ENCODE measurements around the gene RAB30. TPM values are rescaled to one million over a fixed set of nuclear protein-coding genes. Genes with fewer than 3 reads are reported as not detected.

RAB30 gene
- total and polyA plus RNA-seq, 9 of the 15 experiments (the other 6 are each of a cell fraction or from before 2014, with no cell fraction given): 0.29 to 1.3 (median 1.0) TPM

GRCh38 chr11:83007909-83008580, 63.7 kb downstream of the RAB30 start (continued):
- TF ChIP-seq ELK1 (CRISPR knock-in tag; IDR thresholded peaks at IDR 0.05) (no peak), HBP1 (CRISPR knock-in tag; IDR thresholded peaks at IDR 0.05) (no peak), NCOA6 (IDR thresholded peaks at IDR 0.05) (no peak), CREB1 (IDR thresholded peaks at IDR 0.05) (peak; percentile 49; the same call in 1 of the 2 replicates), CREB1 (CRISPR knock-in tag; IDR thresholded peaks at IDR 0.05) (no peak), GTF2F1 (IDR thresholded peaks at IDR 0.05; ENCODE audit: low read depth, low read length) (no peak), MGA (IDR thresholded peaks at IDR 0.05) (peak; percentile 58), RBM15 (IDR thresholded peaks at IDR 0.05; ENCODE audit: insufficient read depth, low read length) (no peak), MAZ (CRISPR knock-in tag; conservative IDR thresholded peaks at IDR 0.05 in 1 of 2, IDR thresholded peaks at IDR 0.05 in 1 of 2) (no peak; a peak in 1 of 4 replicates), CLOCK (CRISPR knock-in tag; IDR thresholded peaks at IDR 0.05; ENCODE audit: borderline replicate concordance) (no peak)
